ENCODE data around the gene MYOD1.

DNA sequence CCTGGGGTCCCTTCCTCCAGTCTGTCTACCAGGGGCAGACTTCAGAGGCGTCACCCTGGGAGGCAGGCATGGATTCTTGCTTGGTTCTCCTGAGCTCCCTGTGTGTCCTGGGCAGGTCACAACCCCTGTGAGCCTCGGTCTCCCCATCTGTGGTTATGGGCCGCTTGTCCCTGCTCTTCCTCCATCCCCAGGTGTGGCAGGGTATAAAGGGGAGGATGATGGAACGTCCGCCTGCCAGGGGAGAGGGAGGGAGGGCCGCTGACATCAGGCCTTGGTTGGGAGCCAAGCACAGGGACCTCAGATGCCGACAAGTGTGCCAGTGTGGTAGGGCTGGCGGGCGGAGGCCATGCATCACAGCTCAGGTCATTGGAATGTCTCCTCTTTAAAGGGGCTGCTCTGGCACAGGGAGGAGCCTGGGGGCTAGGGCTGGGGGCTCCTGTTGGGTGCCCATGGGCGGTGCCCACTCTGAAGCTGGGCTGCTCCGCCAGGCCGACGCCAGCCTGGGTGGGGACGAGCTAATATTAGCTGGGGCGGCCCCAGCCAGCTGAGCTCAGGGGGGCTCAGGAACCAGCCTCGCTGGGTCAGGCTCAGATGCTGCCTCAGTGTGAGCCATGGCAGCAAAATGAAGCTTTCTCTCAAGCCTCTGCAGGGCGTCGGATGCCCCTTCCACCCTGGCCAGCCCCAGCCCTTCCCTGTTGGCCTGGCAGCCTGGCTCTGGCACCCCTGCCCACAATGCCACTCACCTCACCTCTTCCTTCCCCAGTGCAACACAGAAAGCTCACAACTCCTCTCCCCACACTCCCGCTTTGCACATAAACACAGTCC lies 28.0 kb downstream of the MYOD1 start:
- TF ChIP-seq EZH2 (IDR thresholded peaks at IDR 0.05) (no peak), POLR2AphosphoS5 (IDR thresholded peaks at IDR 0.05; ENCODE audit: borderline replicate concordance, low read depth, low read length) (no peak), FOXP2 (optimal IDR thresholded peaks at IDR 0.05; ENCODE audit: control extremely low read depth, extremely low read length, insufficient read depth) (no peak)

Data from SK-N-MC (cell line).